8988T (cell line): Measurements from ENCODE around the gene EEF2.
"Not testable (repeated sequence)": the region's sequence is repeated elsewhere in the genome, so short reads cannot be mapped to it uniquely, and the experiment has no call there.

Source experiments
- DNase-seq: peaks from one replicate; pipeline ENCODE4 v3.0.0; 2011

The EEF2 gene

GRCh38 chr19:4014541-4015491 lies 29.6 kb upstream of the EEF2 start:
- no peak for DNase-seq

- DNase-seq: no peak
These were observed 28.8 kb upstream of the EEF2 start for GRCh38 chr19:4013886-4014540.

GRCh38 chr19:4012975-4013634 lies 27.8 kb upstream of the EEF2 start:
- DNase-seq: peak; percentile 5

- DNase-seq: peak; percentile 14
These were observed 27.1 kb upstream of the EEF2 start for GRCh38 chr19:4012092-4012974.

GRCh38 chr19:4011430-4011829 lies 26.2 kb upstream of the EEF2 start:
- DNase-seq: not testable (repeated sequence)

- DNase-seq: no peak
These were observed 25.5 kb upstream of the EEF2 start for GRCh38 chr19:4010808-4011110.

- DNase-seq: peak; percentile 7
These were observed 24.9 kb upstream of the EEF2 start for GRCh38 chr19:4009990-4010807.

- no peak for DNase-seq
These were observed 22.7 kb upstream of the EEF2 start for GRCh38 chr19:4007836-4008539.

- peak; percentile 95 for DNase-seq
These were observed 22.0 kb upstream of the EEF2 start, which contains the start of gene PIAS4 for GRCh38 chr19:4007021-4007835. PIAS4 (plus strand) TSS chr19:4007736; CDS start chr19:4007761, 25 bp downstream.

- not testable (repeated sequence) for DNase-seq
These were observed 20.2 kb upstream of the EEF2 start for GRCh38 chr19:4005436-4005835.

- not testable (repeated sequence) for DNase-seq
These were observed 15.5 kb upstream of the EEF2 start for GRCh38 chr19:4000798-4001197.

- DNase-seq: not testable (repeated sequence)
These were observed 13.6 kb upstream of the EEF2 start for GRCh38 chr19:3998667-3999412.

- no peak for DNase-seq
These were observed 10.3 kb upstream of the EEF2 start for GRCh38 chr19:3995607-3996006.

GRCh38 chr19:3990815-3991117 lies 5.5 kb upstream of the EEF2 start:
- DNase-seq: no peak

GRCh38 chr19:3987619-3988371 lies 2.5 kb upstream of the EEF2 start:
- no peak for DNase-seq

- DNase-seq: no peak
These were observed 1.2 kb upstream of the EEF2 start for GRCh38 chr19:3986260-3987041.

- DNase-seq: no peak
These were observed 488 bp upstream of the EEF2 start for GRCh38 chr19:3985643-3986259.

- DNase-seq: no peak
These were observed 717 bp downstream of the EEF2 start for GRCh38 chr19:3984584-3984907.
